DOHH2 (cell line): Measurements from ENCODE around the gene IL2RG.

Experiments
- H3F3A ChIP-seq: fragments of 200-600 bp; sonication (generic), shearing (Covaris generic); 2 replicates; pipeline ENCODE4 v1.6.0; 2016; ENCODE audit warnings: antibody characterized with exemption, mild to moderate bottlenecking; ENCODE audit not compliant: control insufficient read depth, insufficient read depth
- H3K27ac ChIP-seq: fragments of 200-600 bp; sonication (generic); 2 replicates; pipeline ENCODE4 v1.5.1; 2014; ENCODE audit warnings: low read depth, mild to moderate bottlenecking, low read length, moderate library complexity
- H3K27me3 ChIP-seq: fragments of 200-600 bp; sonication (generic); 2 replicates; pipeline ENCODE4 v1.6.1; 2014; ENCODE audit warnings: mild to moderate bottlenecking, low read length, mixed read lengths; ENCODE audit not compliant: control insufficient read depth
- H3K36me3 ChIP-seq: fragments of 200-600 bp; sonication (generic); 2 replicates; pipeline ENCODE4 v1.6.1; 2014; ENCODE audit warnings: mild to moderate bottlenecking, low read length, moderate library complexity, mixed read lengths; ENCODE audit not compliant: control insufficient read depth
- H3K4me1 ChIP-seq: fragments of 200-600 bp; sonication (generic); 2 replicates; pipeline ENCODE4 v1.6.1; 2014; ENCODE audit warnings: mild to moderate bottlenecking, low read length, mixed read lengths; ENCODE audit not compliant: control insufficient read depth
- H3K4me2 ChIP-seq: fragments of 200-600 bp; sonication (generic); 2 replicates; pipeline ENCODE4 v1.6.0; 2014; ENCODE audit warnings: mild to moderate bottlenecking, low read length, moderate library complexity
- H3K4me3 ChIP-seq: fragments of 200-600 bp; sonication (generic); 2 replicates; pipeline ENCODE4 v1.5.1; 2014; ENCODE audit warnings: mild to moderate bottlenecking, low read length, mixed read lengths
- H3K79me2 ChIP-seq: fragments of 200-600 bp; sonication (generic); 2 replicates; pipeline ENCODE4 v1.6.1; 2014; ENCODE audit warnings: mild to moderate bottlenecking, low read length, mixed read lengths; ENCODE audit not compliant: control insufficient read depth
- H3K9me2 ChIP-seq: fragments of 200-600 bp; sonication (generic); replicated peaks from 2 replicates; pipeline ENCODE4 v1.6.1; 2014; ENCODE audit warnings: mild to moderate bottlenecking, low read length, mixed read lengths; ENCODE audit not compliant: control insufficient read depth
- H3K9me3 ChIP-seq: fragments of 200-600 bp; sonication (generic); 2 replicates; pipeline ENCODE4 v1.6.1; 2014; ENCODE audit warnings: antibody characterized with exemption, low read length, mixed read lengths; ENCODE audit not compliant: control insufficient read depth, insufficient read depth
- H4K20me1 ChIP-seq: fragments of 200-600 bp; sonication (generic); 2 replicates; pipeline ENCODE4 v1.6.0; 2014; ENCODE audit warnings: low read depth, mild to moderate bottlenecking, antibody characterized with exemption, low read length, moderate library complexity; ENCODE audit not compliant: control insufficient read depth, insufficient read depth
- EZH2phosphoT487 ChIP-seq: fragments of 200-600 bp; sonication (generic); IDR thresholded peaks from 2 replicates; pipeline ENCODE4 v1.6.1; 2017; ENCODE audit warnings: borderline replicate concordance, mild to moderate bottlenecking, antibody characterized with exemption, low read length, moderate library complexity, mixed read lengths
- TF ChIP-seq, protein P1 (sequence below): fragments of 200-600 bp; sonication (generic); IDR thresholded peaks from one replicate; pipeline ENCODE4 v1.5.1; 2014; ENCODE audit warnings: antibody characterized with exemption, mild to moderate bottlenecking, low read depth, low read length; ENCODE audit not compliant: poor library complexity, severe bottlenecking

IL2RG gene

DNA sequence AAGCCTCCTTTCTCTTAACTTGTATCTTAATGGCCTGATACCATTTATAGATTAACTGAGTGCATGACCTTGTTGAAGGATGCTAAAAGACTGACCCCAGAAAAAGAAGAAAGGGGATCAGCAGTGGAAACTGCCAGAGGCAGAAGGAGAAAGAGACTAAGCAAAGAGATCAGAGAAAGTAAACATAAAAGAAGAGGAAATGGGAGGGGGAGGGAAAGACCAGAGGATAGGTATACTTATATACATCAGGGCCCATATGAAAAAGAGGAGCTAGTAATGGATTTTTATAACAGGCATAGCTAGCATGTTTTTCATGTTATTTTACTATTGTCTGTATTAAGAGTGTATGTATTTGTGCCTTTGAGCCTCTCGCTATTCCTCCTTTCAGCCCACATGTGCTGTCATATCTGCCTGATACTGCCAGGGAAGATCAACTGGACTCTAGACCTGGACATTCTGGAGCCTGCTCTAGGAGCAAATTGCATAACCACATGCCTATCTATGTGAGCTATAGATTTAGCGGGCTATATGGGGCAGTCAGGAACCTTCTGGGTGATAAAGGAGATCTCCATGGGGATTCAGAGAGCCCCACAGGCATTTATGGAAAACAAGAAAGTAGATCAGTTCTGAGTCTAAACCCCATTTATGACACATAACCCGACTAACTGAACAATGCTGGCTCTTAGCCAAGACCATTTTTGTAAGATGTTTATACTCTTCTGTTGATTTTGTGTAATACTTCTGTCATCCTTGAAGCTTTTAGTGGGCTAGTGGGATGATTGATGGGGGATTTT, 29.9 kb downstream of the IL2RG start:
- Histone ChIP-seq H3F3A (no peaks in the 10 kb centered on the region), H3K9me2 (no peaks in the 10 kb centered on the region), H4K20me1 (no peaks in the 10 kb centered on the region), H3K27ac (no peak overlapping the region), H3K27me3 (peaks cover 3% of the 10 kb centered on the region), H3K79me2 (no peaks in the 10 kb centered on the region), H3K4me1 (no peaks in the 10 kb centered on the region), H3K36me3 (no peaks in the 10 kb centered on the region), H3K9me3 (no peaks in the 10 kb centered on the region), H3K4me2 (no peak overlapping the region), H3K4me3 (no peak overlapping the region)
- TF ChIP-seq EZH2phosphoT487: no peak
- TF ChIP-seq, protein P1, sequence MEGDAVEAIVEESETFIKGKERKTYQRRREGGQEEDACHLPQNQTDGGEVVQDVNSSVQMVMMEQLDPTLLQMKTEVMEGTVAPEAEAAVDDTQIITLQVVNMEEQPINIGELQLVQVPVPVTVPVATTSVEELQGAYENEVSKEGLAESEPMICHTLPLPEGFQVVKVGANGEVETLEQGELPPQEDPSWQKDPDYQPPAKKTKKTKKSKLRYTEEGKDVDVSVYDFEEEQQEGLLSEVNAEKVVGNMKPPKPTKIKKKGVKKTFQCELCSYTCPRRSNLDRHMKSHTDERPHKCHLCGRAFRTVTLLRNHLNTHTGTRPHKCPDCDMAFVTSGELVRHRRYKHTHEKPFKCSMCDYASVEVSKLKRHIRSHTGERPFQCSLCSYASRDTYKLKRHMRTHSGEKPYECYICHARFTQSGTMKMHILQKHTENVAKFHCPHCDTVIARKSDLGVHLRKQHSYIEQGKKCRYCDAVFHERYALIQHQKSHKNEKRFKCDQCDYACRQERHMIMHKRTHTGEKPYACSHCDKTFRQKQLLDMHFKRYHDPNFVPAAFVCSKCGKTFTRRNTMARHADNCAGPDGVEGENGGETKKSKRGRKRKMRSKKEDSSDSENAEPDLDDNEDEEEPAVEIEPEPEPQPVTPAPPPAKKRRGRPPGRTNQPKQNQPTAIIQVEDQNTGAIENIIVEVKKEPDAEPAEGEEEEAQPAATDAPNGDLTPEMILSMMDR: no peak

DNA sequence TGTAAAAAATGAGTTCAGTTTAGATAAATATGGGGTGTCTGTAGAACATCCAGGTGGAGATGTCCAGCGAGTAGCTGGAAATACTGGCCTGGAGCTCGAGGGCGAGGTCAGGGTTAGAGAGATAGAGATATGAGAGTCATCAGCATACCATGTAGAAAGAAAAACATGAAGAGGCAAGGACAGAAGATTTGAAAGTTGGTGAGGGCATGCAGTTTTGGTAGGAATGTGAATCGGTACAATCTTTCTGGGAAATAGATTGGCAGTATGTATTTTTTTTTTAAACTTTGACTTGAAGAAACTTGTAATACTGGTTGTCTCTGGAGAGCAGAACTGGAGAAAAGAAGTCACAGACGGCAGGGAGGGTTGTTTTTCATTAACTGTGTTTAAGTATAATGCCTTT, 40.8 kb downstream of the IL2RG start:
- Histone ChIP-seq H3K9me2 (no peaks in the 10 kb centered on the region), H3K36me3 (no peaks in the 10 kb centered on the region), H3K27ac (no peak overlapping the region), H3F3A (no peaks in the 10 kb centered on the region), H3K4me2 (no peak overlapping the region), H3K9me3 (no peaks in the 10 kb centered on the region), H3K27me3 (peaks cover 6% of the 10 kb centered on the region), H4K20me1 (no peaks in the 10 kb centered on the region), H3K4me1 (peaks cover 10% of the 10 kb centered on the region), H3K79me2 (peaks cover 23% of the 10 kb centered on the region), H3K4me3 (no peak overlapping the region)
- TF ChIP-seq EZH2phosphoT487: no peak
- TF ChIP-seq, protein P1: no peak

DNA sequence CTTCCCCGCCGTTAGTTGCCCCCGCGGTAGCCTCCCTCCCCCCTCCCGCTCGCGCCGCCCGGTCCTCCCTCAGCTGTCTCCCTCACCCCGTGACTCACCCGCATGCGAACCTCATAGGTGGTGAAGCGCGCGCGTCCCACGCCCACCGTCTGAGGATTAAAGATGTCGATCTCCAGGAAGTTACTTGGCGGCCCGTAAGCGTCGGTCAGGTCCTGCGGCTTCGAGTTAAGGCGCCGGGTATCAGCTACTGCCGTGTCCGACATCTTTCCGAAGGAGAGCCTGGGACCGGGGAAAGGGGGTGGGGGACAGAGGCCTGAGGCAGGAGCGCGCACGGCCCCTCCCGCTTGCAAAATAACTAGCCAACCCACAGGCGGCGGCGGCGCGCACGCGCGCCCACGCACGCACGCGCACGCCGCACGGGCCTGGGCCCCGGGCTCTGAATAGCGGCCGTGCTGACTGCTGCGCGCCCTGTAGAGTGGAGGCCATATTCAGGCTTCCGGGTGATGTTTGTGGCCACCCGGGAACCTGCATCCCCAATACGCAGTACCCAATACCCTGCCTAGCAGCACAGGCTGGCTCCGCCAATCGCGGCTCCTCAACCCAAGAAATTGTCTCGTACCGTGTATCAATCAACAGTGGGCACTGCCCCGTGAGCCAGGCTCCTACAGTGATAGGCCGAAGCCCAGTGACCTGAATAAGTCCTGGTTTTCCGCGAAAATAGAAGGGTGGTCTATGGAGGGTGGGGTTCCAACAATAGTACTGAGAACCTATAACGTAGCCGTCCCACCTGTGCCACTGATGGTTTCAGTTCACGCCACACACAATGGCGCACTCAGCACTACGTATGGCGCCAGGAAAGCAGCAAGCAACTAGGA, 43.1 kb downstream of the IL2RG start, which contains the start of gene SNX12:
SNX12 (minus strand) TSS at position 291 of the 875 bp plus-strand sequence; CDS start at position 263, 28 bp downstream.
- H3K27ac ChIP-seq: peak within 1 kb of the TSS; percentile 47
- peaks cover 10% of the 10 kb centered on the region for H3K4me1 ChIP-seq
- H3K79me2 ChIP-seq: peaks cover 30% of the 10 kb centered on the region
- H3K4me3 ChIP-seq: peak within 1 kb of the TSS; percentile 90
- H3F3A ChIP-seq: no peaks in the 10 kb centered on the region
- H3K27me3 ChIP-seq: no peaks in the 10 kb centered on the region; the same call in 1 of the 2 replicates
- H3K9me2 ChIP-seq: no peaks in the 10 kb centered on the region
- H3K36me3 ChIP-seq: no peaks in the 10 kb centered on the region
- no peaks in the 10 kb centered on the region for H3K9me3 ChIP-seq
- no peaks in the 10 kb centered on the region for H4K20me1 ChIP-seq
- no peak for TF ChIP-seq EZH2phosphoT487
- TF ChIP-seq, protein P1: no peak
- H3K4me2 ChIP-seq: peak within 1 kb of the TSS; percentile 52
